Body of pancreas (tissue), 4 donors: ENCODE data around the gene FRMD4B.

Experiments used
- POLR2A ChIP-seq, 3 donors: fragments of 450-650 bp; IDR thresholded peaks; one replicate each; pipeline ENCODE4 v1.6.1; 2016; ENCODE audit warnings: antibody characterized with exemption in 3 of 3, mild to moderate bottlenecking in 2 of 3
- TF ChIP-seq, protein P1 (sequence below), 7 experiments: fragments of 450-650 bp in 4 of 7; fragments of 200-600 bp in 3 of 7; sonication (generic) in 3 of 7; IDR thresholded peaks; one replicate each; pipeline ENCODE4 v1.5.1; 2016 to 2019; ENCODE audit warnings: antibody characterized with exemption in 7 of 7

DNA sequence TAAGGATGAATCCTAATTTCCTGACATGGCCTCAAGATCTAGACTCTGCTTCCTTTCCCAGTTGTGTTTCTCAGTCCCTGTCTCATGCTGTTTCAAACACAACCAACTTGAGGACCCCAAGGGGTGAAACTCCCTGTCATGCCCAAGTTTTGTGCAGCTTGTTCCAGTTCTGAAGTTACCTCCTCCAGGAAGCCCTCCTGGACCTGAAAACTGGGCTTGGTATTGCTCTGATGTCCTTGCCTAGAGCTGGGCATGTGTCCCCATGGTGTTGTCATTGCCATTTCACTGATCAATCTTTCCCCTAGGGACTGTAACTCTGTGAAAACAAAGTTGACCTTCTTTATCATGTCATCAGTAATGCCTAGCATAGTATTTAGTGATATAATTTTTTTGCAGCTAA lies 257.4 kb downstream of the FRMD4B start:
- TF ChIP-seq, protein P1, sequence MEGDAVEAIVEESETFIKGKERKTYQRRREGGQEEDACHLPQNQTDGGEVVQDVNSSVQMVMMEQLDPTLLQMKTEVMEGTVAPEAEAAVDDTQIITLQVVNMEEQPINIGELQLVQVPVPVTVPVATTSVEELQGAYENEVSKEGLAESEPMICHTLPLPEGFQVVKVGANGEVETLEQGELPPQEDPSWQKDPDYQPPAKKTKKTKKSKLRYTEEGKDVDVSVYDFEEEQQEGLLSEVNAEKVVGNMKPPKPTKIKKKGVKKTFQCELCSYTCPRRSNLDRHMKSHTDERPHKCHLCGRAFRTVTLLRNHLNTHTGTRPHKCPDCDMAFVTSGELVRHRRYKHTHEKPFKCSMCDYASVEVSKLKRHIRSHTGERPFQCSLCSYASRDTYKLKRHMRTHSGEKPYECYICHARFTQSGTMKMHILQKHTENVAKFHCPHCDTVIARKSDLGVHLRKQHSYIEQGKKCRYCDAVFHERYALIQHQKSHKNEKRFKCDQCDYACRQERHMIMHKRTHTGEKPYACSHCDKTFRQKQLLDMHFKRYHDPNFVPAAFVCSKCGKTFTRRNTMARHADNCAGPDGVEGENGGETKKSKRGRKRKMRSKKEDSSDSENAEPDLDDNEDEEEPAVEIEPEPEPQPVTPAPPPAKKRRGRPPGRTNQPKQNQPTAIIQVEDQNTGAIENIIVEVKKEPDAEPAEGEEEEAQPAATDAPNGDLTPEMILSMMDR (IDR thresholded peaks at IDR 0.05) = no peak
- TF ChIP-seq POLR2A (IDR thresholded peaks at IDR 0.05) = no peak
